Nephron progenitor cell (in vitro differentiated cells): ENCODE results near the gene SAMD10.

ENCODE experiments used
- DNase-seq: peaks from one replicate; pipeline ENCODE4 v3.0.0; 2021
- H3K27ac Mint-ChIP-seq: 2 replicates; pipeline ENCODE4 v1.8.0; 2021; ENCODE audit warnings: mild to moderate bottlenecking, moderate library complexity, mixed read lengths
- H3K27me3 Mint-ChIP-seq: 2 replicates; pipeline ENCODE4 v1.8.0; 2021; ENCODE audit warnings: mild to moderate bottlenecking, low read depth, mixed read lengths; ENCODE audit not compliant: poor library complexity
- H3K36me3 Mint-ChIP-seq: 2 replicates; pipeline ENCODE4 v1.8.0; 2021; ENCODE audit warnings: low read depth, mixed read lengths
- H3K4me1 Mint-ChIP-seq: 2 replicates; pipeline ENCODE4 v1.8.0; 2021; ENCODE audit warnings: mixed read lengths
- H3K4me3 Mint-ChIP-seq: 2 replicates; pipeline ENCODE4 v1.8.0; 2021; ENCODE audit warnings: mild to moderate bottlenecking, moderate library complexity, mixed read lengths
- H3K9me3 Mint-ChIP-seq: 2 replicates; pipeline ENCODE4 v1.8.0; 2021; ENCODE audit warnings: mild to moderate bottlenecking, moderate library complexity, mixed read lengths
- TF ChIP-seq, protein P1 (sequence below): fragments of 200-600 bp; sonication (generic); IDR thresholded peaks from 2 replicates; pipeline ENCODE4 v1.5.0; 2021; ENCODE audit warnings: antibody characterized with exemption

SAMD10 gene

DNA sequence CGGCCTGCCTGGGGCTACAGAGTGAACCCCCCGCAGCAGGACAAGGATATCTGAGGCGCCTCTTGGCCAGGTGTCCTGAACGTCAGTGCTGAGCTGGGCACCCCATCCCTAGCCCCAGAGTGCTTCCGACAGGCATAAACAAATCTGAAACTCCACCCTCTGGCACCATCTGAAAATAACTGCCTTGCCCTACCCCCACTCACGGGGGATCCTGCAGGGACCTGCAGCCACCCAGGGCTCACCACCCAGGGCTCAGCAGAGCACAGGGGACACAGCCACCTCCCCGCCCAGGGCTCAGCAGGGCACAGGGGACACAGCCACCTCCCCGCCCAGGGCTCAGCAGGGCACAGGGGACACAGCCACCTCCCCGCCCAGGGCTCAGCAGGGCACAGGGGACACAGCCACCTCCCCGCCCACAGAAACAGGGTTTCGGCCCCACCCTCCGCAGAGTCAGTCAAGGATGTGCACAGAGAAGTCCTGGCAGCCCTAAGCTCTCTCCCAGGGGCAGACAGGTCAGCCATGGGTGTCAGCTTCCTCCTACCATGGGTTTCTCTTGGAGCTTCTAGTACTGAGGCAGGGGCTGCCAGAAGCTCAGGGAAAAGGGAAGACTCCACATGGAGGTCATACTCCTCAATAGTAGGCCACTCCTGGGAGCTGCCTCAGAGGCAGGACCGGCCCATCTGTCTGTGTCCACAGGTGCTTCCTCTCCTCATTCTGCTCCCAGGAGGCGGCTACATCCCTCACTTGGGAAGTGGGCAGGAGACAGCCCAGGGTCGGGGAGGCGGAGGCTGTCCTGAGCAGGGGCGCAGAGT, 27.8 kb downstream of the SAMD10 start:
- Mint-ChIP-seq H3K4me3 (no peak overlapping the region), H3K36me3 (no peaks in the 10 kb centered on the region), H3K27me3 (no peaks in the 10 kb centered on the region), H3K27ac (no peak overlapping the region), H3K9me3 (no peaks in the 10 kb centered on the region), H3K4me1 (peaks cover 54% of the 10 kb centered on the region)
- DNase-seq = no peak
- TF ChIP-seq, protein P1, sequence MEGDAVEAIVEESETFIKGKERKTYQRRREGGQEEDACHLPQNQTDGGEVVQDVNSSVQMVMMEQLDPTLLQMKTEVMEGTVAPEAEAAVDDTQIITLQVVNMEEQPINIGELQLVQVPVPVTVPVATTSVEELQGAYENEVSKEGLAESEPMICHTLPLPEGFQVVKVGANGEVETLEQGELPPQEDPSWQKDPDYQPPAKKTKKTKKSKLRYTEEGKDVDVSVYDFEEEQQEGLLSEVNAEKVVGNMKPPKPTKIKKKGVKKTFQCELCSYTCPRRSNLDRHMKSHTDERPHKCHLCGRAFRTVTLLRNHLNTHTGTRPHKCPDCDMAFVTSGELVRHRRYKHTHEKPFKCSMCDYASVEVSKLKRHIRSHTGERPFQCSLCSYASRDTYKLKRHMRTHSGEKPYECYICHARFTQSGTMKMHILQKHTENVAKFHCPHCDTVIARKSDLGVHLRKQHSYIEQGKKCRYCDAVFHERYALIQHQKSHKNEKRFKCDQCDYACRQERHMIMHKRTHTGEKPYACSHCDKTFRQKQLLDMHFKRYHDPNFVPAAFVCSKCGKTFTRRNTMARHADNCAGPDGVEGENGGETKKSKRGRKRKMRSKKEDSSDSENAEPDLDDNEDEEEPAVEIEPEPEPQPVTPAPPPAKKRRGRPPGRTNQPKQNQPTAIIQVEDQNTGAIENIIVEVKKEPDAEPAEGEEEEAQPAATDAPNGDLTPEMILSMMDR = no peak

DNA sequence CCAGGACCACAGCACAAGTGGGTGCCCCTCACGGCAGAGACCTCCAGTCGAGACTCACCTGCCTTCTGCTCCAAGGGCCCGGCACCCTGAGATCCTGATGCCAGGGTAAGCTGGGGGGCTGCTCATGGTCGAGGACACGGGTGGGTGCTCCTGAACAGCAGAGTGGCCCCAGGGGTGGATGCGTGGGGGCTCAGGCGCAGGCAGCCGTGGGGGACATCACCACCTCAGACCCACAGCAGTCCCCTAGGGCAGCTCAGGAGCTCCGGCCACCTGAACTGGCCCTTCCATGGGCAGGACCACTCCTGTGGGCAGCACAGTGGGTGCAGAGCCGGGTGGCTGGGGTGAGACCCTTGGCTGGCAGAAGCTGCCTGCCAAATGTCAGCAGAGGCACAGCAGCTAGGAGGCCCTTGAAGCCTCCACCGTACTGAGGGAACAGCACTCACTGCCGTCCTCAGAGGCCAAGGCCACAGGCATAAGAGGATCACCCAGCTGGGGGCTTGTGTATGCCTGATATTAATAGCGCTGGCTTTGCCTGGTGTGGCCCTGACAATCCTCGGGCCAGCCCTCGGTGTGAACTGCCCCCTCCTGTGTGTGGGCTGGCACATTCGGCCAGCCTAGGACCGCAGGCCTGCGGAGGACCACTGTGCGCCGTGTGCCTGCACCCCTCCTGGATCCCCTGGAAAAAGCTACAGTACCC, 28.6 kb downstream of the SAMD10 start:
- TF ChIP-seq, protein P1 = no peak
- Mint-ChIP-seq H3K27me3 (no peaks in the 10 kb centered on the region), H3K36me3 (no peaks in the 10 kb centered on the region), H3K9me3 (no peaks in the 10 kb centered on the region), H3K4me1 (peaks cover 54% of the 10 kb centered on the region), H3K4me3 (no peak overlapping the region), H3K27ac (no peak overlapping the region)
- DNase-seq = no peak

DNA sequence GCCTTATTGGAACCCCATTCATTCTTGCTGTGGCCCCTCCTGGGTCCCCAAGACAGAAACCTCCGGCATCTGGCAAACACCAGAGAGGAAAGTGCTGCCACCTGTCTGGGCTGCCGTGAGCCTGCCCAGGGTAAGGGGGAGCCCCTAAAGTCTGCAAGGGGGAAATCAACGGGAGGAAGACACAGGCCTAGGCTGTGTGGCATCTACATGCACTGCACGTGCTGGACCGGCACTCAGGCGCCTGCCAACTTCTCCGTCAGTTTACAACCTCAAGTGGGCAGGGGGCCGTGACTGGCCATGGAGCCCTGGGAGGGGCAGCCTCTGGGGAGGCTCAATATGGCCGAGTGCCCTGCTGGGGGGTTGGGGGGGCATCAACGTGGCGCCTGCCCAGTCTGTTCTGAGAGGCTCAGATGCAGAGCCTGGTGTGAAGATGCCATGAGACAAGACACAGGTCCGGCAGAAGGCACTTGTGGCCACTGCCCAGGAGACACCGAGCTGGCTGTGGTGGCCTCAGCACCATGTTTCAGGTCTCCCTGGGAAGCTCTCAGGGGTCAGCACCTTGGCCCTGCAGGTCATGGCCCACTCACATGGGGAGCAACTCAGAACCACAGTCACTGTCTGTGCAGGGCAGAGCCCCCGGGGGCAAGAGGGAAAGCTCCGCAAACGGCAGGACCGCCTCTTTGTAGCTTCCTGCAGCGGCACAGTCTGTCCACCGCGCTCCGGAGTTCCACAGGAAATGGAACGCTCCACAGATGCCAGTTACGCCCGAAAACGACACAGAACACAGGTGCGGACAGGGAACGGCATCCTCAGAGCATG, 31.6 kb downstream of the SAMD10 start:
- TF ChIP-seq, protein P1 = no peak
- Mint-ChIP-seq H3K9me3 (no peaks in the 10 kb centered on the region), H3K4me1 (peaks cover 34% of the 10 kb centered on the region), H3K27me3 (no peaks in the 10 kb centered on the region), H3K27ac (peak overlapping the region; percentile 99), H3K36me3 (no peaks in the 10 kb centered on the region), H3K4me3 (no peak overlapping the region)
- no peak for DNase-seq

DNA sequence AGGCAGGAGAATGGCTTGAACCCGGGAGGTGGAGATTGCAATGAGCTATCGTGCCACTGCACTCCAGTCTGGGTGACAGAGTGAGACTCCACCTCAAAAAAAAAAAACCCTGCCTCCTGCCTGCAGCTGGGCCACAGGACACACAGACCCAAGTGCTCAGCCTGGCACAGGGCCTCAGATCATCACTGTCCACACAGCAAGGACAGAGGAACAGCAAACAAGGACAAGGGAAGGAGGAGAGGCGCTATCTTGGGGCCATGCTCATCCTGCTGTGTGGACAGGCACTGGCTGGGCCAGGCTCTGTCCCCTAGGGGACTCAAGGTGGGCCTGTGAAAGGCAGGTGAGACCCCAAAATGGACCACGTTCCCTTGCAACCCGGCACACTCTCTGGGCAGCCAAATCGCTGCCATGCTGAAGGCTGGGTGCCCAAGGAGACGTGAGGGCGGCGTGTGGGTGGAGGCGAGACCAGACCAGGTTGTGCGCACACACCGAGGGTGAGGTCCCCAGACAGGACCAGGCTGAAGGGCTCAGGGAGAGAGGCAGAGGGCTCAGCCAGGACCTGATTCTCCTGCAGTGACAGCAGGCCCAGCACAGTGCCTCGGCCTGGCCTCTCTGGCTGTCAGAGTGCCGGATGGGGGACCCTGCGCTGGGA, 32.3 kb downstream of the SAMD10 start:
- no peak for DNase-seq
- peak overlapping the region; percentile 36 for H3K27ac Mint-ChIP-seq
- H3K27me3 Mint-ChIP-seq = no peaks in the 10 kb centered on the region
- TF ChIP-seq, protein P1 = no peak
- no peaks in the 10 kb centered on the region for H3K9me3 Mint-ChIP-seq
- no peak overlapping the region for H3K4me3 Mint-ChIP-seq
- peaks cover 38% of the 10 kb centered on the region for H3K4me1 Mint-ChIP-seq
- H3K36me3 Mint-ChIP-seq = no peaks in the 10 kb centered on the region

DNA sequence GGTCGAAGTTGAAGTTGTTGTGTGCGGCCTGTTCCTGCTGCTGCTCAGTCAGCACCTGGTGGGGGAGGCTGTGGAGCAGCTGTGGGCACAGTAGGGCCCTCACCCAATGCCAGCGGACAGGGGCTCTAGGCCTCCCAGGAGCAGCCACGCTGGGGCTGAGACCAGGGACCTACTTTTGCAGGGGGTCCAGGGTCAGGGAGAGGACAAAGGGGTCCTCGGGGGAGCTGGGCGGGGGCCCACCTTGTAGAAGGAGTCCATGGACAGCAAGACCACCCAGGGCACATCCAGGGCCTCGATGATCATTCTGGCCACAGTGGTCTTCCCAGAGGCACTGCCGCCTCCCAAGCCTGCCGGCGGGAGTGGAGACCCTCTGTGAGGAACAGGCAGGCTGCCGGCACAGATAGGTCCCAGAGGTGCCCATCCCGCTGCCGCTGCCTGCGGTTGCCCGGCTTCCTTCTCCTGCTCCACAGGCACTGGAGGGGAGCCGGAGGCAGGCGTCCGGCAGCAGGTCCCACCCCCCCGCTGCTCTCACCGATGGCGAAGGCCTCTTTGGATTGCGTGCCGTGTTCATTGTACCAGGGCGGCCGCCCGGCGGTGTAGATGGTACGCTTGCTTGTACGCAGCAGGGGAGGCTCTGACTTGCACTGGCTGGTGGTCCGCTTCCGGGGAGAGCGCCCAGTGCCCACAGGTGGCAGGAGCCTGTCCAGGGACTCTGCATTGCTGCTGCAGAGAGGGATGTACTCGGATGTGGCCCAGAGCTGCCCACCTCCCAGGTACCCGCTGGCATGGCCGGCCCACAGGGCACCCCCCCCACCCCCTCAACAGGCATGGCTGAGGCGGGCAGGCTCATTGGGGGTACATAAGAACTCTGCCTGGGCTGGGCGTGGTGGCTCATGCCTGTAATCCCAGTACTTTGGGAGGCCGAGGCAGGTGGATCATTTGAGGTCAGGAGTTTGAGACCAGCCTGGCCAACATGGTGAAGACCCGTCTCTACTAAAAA, 33.2 kb downstream of the SAMD10 start:
- Mint-ChIP-seq H3K36me3 (no peaks in the 10 kb centered on the region), H3K4me1 (peaks cover 39% of the 10 kb centered on the region), H3K27ac (no peak overlapping the region), H3K27me3 (no peaks in the 10 kb centered on the region), H3K9me3 (no peaks in the 10 kb centered on the region), H3K4me3 (no peak overlapping the region)
- no peak for DNase-seq
- TF ChIP-seq, protein P1 = no peak
